Endothelial cell of umbilical vein (primary cell): ENCODE results near the gene PCGF2.

ENCODE experiments used
- EZH2 ChIP-seq: IDR thresholded peaks from 2 replicates; pipeline ENCODE4 v1.6.1; 2012; ENCODE audit warnings: borderline replicate concordance, low read depth, mild to moderate bottlenecking, moderate library complexity, low read length, inconsistent platforms; ENCODE audit not compliant: severe bottlenecking
- MYC ChIP-seq: IDR thresholded peaks from one replicate; pipeline ENCODE4 v1.6.1; 2011; ENCODE audit warnings: mild to moderate bottlenecking, low read depth, low read length
- POLR2A ChIP-seq: IDR thresholded peaks from 2 replicates; pipeline ENCODE4 v1.6.1; 2012; ENCODE audit warnings: low read depth, mild to moderate bottlenecking, control low read depth, low read length
- POLR2AphosphoS5 ChIP-seq: IDR thresholded peaks from 2 replicates; pipeline ENCODE4 v1.6.1; 2012; ENCODE audit warnings: low read depth, mild to moderate bottlenecking, control low read depth, low read length, moderate library complexity; ENCODE audit not compliant: insufficient read depth
- TF ChIP-seq, protein P1 (sequence below), 2 donors: IDR thresholded peaks; 1 replicate in 1 of 2; 2 replicates in 1 of 2; pipeline ENCODE4 v1.5.1; 2011; ENCODE audit warnings: low read length in 2 of 2, mild to moderate bottlenecking in 2 of 2, moderate library complexity in 2 of 2, control low read depth in 1 of 2, inconsistent platforms in 1 of 2, low read depth in 1 of 2; ENCODE audit not compliant: insufficient read depth in 1 of 2; ENCODE audit errors: extremely low read depth in 1 of 2
- TF ChIP-seq, protein P2 (sequence below): IDR thresholded peaks from 2 replicates; pipeline ENCODE4 v1.6.1; 2011; ENCODE audit not compliant: insufficient read depth, insufficient read length

DNA sequence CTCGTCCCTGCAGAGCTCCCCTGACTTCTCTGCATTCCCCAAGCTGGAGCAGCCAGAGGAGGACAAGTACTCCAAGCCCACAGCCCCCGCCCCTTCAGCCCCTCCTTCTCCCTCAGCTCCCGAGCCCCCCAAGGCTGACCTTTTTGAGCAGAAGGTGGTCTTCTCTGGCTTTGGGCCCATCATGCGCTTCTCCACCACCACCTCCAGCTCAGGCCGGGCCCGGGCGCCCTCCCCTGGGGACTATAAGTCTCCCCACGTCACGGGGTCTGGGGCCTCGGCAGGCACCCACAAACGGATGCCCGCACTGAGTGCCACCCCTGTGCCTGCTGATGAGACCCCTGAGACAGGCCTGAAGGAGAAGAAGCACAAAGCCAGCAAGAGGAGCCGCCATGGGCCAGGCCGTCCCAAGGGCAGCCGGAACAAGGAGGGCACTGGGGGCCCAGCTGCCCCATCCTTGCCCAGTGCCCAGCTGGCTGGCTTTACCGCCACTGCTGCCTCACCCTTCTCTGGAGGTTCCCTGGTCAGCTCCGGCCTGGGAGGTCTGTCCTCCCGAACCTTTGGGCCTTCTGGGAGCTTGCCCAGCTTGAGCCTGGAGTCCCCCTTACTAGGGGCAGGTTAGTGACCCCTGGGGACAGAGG, 31.6 kb downstream of the PCGF2 start:
- TF ChIP-seq, protein P1, sequence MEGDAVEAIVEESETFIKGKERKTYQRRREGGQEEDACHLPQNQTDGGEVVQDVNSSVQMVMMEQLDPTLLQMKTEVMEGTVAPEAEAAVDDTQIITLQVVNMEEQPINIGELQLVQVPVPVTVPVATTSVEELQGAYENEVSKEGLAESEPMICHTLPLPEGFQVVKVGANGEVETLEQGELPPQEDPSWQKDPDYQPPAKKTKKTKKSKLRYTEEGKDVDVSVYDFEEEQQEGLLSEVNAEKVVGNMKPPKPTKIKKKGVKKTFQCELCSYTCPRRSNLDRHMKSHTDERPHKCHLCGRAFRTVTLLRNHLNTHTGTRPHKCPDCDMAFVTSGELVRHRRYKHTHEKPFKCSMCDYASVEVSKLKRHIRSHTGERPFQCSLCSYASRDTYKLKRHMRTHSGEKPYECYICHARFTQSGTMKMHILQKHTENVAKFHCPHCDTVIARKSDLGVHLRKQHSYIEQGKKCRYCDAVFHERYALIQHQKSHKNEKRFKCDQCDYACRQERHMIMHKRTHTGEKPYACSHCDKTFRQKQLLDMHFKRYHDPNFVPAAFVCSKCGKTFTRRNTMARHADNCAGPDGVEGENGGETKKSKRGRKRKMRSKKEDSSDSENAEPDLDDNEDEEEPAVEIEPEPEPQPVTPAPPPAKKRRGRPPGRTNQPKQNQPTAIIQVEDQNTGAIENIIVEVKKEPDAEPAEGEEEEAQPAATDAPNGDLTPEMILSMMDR (IDR thresholded peaks at IDR 0.05; ENCODE audit: extremely low read depth in 1 of 2, insufficient read depth in 1 of 2, low read depth in 1 of 2, low read length in 2 of 2) = no peak
- TF ChIP-seq, protein P2, sequence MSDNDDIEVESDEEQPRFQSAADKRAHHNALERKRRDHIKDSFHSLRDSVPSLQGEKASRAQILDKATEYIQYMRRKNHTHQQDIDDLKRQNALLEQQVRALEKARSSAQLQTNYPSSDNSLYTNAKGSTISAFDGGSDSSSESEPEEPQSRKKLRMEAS = no peak
- TF ChIP-seq POLR2AphosphoS5 = no peak
- TF ChIP-seq MYC = no peak
- TF ChIP-seq EZH2 = no peak
- TF ChIP-seq POLR2A = no peak
